GM10847 (cell line): Measurements from ENCODE around the gene IGFBP1.

Experiments
- POLR2A ChIP-seq: IDR thresholded peaks from 2 replicates; pipeline ENCODE4 v1.6.1; 2011; ENCODE audit not compliant: insufficient read length; ENCODE audit errors: extremely low read depth

Gene IGFBP1

GRCh38 chr7:45921381-45921698 is 33.1 kb downstream of the IGFBP1 start:
- TF ChIP-seq POLR2A = no peak

GRCh38 chr7:45921699-45922519 is 33.6 kb downstream of the IGFBP1 start:
- no peak for TF ChIP-seq POLR2A

GRCh38 chr7:45922810-45923209 is 34.5 kb downstream of the IGFBP1 start:
- no peak for TF ChIP-seq POLR2A

- no peak for TF ChIP-seq POLR2A
Observed at GRCh38 chr7:45923290-45923689, 35.0 kb downstream of the IGFBP1 start.

GRCh38 chr7:45923818-45924217 is 35.5 kb downstream of the IGFBP1 start:
- TF ChIP-seq POLR2A = no peak

GRCh38 chr7:45924283-45924682 is 36.0 kb downstream of the IGFBP1 start:
- no peak for TF ChIP-seq POLR2A

- TF ChIP-seq POLR2A = no peak
Observed at GRCh38 chr7:45927721-45928120, 39.4 kb downstream of the IGFBP1 start.

GRCh38 chr7:45930967-45931366 is 42.7 kb downstream of the IGFBP1 start:
- TF ChIP-seq POLR2A = no peak

- TF ChIP-seq POLR2A = no peak
Observed at GRCh38 chr7:45937301-45937700, 49.0 kb downstream of the IGFBP1 start.

- TF ChIP-seq POLR2A = no peak
Observed at GRCh38 chr7:45937862-45938261, 49.6 kb downstream of the IGFBP1 start.

GRCh38 chr7:45938626-45939302 is 50.5 kb downstream of the IGFBP1 start:
- no peak for TF ChIP-seq POLR2A

- no peak for TF ChIP-seq POLR2A
Observed at GRCh38 chr7:45939574-45939973, 51.3 kb downstream of the IGFBP1 start.

GRCh38 chr7:45940939-45941338 is 52.7 kb downstream of the IGFBP1 start:
- TF ChIP-seq POLR2A = no peak
